NCI-H1694 (cell line): ENCODE measurements around the gene CAND2.
"Not testable (repeated sequence)": the region's sequence is repeated elsewhere in the genome, so short reads cannot be mapped to it uniquely, and the experiment has no call there.

ENCODE experiments used
- DNase-seq: peaks from one replicate; lab custom pipeline; 2025; lab: John Stamatoyannopoulos, UW

The CAND2 gene

DNA sequence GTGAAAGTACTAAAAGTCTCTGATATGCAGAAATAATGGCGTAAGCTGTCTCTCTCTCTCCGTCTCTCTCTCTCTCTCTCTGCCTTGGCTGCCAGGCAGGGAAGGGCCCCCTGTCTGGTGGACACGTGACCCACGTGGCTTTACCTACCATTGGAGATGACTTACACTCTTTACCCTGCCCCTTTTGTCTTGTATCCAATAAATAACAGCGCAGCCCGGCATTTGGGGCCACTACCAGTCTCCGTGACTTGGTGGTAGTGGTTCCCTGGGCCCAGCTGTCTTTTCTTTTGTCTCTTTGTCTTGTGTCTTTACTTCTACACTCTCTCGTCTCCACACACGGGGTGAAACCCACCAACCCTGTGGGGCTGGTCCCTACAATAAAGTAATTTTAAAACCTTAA lies 25.2 kb upstream of the CAND2 start:
- no peak for DNase-seq

DNA sequence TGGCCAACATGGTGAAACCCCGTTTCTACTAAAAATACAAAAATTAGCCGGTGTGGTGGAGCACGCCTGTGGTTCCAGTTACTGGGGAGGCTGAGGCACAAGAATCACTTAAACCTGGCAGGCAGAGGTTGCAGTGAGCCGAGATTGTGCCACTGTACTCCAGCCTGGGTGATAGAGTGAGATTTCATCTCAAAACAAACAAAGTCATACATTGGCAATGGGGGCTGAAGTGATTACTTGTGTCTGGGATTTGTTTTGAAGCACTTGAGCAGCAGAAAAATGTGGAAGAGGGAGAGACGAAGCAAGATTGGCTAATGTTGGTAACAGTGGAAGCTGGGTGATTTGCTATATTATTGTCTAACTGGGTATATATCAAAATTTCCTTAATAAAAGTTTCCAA lies 24.0 kb upstream of the CAND2 start:
- DNase-seq, result no peak

DNA sequence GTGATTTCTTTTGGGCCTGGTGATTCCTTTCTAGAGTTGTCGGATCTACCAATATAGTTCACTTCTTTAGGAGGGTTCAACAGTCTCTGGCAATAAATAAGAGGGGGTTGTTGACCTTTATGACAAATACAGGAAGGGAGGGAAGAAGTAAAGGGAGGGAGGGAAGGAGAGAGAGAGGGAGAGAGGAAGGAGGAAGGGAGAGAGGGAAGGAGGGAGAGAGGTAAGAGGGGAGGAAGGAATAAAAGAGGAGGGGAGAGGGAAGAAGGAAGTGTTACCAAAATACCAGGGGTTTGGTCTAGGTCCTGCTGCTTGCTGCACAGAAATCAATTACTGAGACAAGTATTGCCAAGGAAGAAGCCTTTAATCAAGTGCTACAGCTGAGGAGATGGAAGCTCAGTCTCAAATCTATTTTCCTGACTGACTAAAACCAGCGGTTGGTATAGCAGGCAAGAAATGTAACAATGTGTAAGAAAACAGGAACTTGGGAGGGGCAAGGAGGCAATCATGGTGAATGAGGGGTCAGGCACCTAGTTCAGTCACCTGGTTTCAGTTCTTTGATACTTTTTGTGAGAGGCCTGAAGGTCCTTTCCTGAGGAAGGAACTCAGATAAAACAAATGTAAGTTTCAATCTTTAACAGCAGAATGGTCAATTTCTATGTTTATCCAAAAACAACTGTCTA lies 23.3 kb upstream of the CAND2 start:
- no peak for DNase-seq

DNA sequence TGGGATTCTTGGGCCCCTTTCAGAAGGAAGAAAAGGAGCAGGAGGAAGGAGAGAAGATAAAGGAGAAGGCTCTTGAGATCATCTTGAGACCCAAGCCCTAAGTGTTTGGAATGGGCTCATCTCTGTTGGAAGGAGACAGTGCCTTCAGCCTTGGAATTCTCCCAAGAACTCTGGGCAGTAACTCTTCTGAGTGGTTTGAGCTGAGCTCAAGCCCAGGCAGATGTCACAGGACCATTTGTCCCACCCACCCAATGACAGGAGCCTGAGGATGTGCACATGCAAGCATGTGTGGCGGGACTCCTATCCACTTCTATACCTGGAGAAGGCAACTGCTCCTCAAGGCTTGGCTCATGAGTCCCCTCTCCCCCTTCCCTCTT lies 22.8 kb upstream of the CAND2 start:
- no peak for DNase-seq

DNA sequence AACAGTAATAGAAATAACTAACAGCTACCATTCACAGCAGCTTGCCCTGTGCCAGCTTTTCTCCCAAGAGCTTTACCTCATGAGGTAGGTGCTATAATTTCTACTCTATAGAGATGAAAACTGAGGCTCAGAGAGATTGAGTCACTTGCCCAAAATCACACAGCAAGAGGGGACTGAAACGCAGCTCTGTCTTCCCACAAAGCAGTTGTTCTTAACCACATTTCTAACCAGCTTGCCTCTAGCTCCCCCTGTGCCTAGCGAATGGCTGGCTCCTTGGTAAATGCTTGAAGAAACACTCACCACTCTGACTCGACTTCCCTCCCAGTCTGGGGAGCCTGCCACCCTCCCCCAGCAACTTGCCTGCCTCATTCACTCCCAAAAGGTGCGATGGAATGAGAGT lies 21.9 kb upstream of the CAND2 start:
- no peak for DNase-seq

DNA sequence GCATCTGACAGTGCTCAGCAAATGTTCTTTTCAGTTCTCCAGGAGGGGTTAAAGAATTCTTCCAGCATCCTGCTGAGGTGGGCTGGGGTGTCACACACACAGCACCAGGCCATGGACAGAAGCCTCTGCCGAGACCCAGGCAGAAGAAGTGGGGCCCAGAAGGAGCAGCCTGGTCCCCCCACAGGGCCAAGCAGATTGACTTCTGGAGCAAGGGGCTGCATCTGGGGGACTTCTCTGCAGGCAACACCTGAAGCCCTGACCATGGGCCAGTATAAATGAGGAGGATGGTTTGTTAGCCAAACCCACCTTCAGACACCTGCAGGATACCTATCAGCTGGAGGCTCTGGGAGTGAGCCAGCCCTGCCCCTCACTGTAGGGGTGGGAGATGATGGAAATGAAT lies 21.3 kb upstream of the CAND2 start:
- no peak for DNase-seq

DNA sequence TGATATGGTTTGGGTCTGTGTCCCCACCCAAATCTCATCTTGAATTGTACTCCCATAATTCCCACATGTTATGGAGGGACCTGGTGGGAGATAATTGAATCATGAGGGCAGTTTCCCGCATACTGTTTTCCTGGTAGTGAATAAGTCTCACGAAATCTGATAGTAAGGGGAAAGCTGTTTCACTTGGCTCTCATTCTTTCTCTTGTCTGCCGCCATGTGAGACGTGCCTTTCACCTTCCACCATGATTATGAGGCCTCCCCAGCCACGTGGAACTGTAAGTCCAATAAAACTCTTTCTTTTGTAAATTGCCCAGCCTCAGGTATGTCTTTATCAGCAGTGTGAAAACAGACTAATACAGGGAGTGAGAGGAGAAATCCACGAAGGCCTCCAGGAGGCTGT lies 20.5 kb upstream of the CAND2 start:
- DNase-seq, result not testable (repeated sequence)

DNA sequence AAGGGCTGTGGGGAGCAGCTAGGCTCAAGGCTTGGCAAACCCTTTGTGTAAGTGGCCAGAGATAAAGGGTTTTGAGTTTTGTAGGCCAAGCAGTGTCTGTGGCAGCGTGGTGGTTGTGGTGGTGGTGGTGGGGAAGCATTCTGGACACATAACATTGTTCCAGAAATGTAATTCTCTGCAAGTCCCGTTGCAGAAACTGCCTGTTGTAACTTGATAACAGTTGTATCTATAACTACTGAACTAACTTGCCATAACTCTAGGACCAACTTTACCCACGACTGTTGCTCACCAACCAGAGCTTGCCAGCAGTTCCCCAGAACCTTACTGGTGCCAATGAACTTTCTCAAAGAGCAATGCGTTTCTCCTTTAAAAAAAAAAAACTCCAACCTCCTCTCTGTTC lies 19.3 kb upstream of the CAND2 start:
- DNase-seq, result no peak

DNA sequence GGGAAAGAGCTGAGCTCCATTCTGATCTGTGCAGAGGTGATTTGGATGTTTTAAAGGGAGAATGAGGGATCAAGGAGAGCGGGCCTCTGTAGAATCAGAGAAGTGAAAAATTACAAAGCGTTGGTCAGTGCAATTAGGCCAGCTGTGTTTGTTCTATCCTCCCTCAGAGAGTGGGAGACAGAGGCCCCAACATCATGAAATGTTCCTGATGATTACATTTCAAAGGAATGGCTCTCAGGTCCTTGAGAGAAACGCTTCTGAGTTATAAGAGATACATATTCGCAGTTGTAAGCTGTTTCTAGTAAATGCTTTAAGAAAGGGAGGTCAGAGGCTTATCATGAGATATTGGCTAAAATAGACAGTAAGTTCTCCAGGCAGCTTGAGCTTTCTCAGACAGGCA lies 15.7 kb upstream of the CAND2 start:
- DNase-seq, result no peak

DNA sequence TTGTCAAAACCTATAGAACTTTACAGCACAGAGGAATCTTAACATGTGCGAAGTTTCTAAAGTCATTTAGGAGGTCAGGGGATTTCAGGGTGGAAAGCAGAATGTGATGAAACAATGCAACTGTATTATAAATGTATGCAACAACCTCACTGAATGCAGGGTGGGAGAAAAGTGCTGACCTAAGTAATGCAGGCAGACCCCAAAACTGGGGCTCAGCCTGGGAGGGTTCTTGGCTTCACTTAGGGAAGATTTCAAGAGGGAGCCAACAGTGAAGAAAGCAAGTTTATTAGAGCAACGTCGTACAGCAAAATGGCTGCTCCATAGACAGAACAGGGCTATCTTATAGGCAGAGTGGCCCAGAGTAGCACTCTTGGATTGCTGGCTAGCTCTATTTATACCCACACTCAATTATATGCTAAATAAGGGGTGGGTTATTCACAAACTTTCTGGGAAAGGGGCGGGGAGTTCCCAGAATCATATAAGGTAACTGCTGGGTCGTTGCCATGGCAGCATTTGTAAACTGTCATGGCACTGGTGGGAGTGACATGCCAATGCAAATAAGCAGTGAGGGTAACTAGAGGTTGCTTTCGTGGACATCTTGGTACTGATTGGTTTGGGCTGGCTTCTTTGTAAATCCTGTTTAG lies 14.2 kb upstream of the CAND2 start:
- no peak for DNase-seq

DNA sequence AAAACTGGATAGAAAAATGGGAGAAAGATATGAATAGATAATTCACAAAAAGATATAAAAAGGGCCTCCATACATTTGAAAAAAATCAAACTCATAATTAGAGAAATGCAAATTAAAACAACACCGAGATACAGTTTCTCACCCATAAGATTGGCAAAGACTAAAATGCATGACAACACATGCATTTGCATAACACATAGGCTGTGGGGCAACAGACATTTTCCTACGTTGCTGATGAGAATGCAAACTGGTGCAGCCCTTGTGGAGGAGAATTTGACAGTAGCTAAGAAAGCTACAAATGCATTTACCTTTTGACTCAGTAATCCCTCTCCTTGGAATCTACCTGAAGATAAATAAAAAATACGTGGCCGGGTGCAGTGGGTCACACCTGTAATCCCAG lies 11.4 kb upstream of the CAND2 start:
- DNase-seq, result no peak

DNA sequence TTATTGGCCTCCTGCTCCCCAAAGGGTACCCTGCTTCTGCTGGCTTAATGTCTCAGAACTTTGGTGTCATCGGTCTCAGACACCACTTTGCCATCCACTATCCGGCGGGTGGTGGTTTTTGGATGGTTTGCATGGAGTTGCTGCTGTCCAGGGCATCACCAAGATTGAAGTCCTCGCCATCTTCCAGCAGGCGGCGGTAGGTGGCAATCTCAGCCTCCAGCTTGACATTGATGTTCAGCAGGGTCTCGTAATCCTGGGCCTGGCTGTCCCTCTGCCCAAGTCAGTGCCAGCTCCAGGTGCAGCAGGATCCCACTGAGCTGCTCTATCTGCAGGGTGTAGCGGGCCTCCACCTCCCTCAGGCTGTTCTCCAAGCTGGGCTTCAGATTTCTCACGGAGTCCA lies 9.1 kb upstream of the CAND2 start:
- not testable (repeated sequence) for DNase-seq

DNA sequence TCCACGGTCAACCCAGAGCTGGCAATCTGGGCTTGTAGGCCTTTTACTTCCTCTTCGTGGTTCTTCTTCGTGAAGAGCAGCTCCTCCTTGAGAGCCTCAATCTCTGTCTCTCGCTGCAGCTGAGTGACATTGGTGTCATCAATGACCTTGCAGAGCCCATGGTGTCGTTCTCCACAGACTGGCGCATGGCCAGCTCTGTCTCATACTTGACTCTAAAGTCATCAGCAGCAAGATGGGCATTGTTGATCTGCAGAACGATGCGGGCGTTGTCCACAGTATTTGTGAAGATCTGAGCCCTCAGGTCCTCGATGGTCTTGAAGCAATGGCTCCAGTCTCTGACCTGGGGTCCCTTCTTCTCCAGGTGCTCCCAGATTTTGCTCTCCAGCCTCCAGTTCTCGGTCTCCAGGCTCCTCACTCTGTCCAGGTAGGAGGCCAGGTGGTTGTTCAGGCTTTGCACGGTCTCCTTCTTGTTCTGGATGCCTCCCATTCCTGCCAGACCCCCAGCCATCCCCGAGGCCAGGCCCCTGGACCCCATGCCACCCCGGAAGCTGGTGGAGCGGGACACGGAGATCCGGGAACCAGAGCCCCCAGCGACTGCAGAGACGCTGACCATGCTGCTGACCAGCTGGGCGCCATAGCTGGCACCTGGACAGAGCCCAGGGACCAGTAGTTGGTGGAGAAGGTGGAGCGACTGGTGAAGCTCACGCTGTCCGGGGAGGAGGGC lies 8.4 kb upstream of the CAND2 start:
- DNase-seq, result not testable (repeated sequence)

DNA sequence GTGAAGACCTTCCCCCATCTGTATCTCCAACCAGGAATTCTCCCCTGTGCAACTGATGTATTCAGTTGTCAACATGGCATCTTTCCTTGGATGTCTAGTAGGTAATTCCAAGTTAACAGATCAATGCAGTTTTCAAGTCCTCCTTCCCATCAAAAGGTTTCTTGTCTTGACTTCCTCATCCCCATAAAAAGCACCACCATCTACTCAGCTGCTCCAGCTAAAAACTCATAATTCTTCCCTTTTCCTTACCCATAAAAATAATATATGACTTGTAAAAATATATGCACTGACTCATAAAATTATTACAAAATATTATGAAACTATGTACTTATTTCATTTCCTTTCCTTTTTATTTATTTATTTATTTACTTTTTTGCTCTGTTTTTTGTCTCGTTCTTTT lies 5.0 kb upstream of the CAND2 start:
- no peak for DNase-seq

DNA sequence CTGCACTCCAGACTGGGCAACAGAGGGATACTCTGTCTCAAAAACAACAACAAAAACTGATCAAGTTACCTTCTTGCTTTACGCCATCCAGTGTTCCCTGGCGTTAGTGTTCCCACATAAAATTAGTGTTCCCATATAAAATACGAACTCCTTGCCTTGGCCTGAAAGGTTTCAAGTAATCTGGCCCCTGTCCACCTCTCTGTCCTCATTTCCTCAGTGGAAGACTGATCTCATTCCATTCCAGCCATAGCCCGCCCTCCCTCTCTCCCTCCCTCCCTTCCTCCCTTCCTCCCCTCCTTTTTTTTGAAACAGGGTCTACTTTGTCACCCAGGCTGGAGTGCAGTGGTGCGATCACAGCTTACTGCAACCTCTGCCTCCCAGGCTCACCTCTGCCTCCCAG lies 2.8 kb upstream of the CAND2 start:
- no peak for DNase-seq

DNA sequence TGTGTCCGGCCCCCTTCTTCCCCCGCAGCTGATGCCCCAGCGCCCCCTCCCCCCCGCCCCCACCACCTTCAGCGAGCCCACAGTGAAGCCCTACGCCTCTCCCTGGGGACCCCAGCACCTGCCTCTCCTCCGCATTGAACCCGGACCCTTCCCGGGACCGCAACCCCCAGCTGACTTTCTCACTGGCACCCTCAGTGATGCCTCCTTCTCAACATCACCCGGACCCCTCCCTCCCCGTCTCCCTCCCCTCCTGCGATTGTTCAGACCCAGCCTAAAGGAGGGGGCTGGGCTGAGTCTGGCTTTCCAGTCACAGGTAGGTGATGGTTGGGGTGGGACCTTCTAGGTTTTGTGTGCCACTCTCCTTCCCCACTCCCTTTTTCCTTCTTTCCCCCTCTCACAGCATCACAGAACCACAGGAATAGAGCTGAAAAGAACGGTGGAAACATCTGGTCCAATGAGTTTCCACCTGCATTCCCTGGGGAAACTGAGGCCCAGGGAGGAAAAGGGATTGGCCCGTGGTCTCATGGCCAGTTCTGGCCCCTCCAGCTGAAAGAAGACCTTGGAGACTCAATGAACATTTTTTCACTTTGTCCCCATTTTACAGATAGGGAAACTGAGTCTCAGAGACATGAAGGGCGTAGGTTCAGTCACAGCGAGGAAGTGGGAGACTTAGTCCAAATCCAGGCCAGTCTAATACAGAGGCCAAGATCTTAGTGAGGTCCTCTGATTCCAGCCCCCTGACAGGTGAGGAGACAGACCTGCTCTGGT lies 828 bp downstream of the CAND2 start:
- no peak for DNase-seq

DNA sequence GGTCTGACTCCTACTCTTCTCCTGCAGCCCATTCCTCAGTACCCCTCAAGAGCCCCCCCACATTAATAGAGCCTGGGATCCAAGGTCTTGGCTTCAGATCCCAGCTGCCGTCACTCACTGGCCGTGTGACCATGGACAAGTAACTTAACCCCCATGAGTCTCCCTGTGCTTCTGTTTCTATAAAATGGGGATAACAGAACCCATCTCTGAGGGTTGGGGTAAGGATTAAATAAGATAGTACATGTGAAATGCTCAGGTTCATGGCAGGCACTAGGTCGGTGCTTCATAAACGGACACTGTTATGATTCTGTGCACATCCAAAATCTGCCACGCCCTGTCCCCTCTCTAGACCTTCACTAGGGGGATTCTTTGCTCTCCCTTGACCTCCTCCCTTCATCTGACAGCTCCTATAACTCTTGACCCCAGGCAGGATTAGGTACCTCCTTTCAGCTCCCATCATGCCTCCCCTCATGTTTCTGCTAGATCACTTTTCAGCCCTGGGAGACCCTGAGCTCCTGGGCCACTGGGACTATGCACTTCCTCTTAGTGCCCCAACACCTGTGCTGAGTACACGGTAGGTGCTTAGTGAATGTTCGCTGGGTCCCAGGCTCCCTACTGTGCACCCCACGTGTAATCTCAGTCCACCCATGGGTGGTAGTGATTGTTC lies 1.5 kb downstream of the CAND2 start:
- no peak for DNase-seq

DNA sequence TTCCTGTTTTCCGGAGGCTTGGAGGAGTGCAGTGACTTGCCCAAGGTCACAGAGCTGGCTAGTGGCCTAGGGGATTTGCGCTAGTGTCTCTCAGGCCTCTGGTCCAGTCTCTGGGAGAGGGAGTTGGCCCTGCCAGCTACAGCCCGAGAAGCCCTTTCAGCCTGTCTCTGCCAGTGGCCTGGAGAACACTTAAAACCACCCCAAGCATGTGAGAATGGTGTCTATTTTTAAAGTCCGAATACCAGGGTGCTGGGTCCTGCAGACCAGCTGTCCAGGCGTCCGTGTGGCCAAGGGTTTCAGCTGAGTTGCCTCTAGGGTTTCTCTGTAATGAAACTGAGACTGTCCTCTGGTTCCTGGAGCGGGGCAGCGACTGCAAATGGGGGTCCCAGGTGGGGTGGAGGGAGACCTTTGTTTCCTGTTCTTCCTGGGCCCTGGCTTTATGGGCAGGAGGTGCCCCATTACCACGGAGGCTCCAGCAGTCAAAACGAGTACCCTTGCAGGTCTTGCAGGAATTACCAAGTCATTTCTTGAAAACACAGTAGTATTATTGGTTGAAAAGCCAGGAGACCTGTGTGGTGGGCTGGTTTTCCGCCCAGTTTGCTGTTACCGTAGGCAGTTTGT lies 2.2 kb downstream of the CAND2 start:
- no peak for DNase-seq

DNA sequence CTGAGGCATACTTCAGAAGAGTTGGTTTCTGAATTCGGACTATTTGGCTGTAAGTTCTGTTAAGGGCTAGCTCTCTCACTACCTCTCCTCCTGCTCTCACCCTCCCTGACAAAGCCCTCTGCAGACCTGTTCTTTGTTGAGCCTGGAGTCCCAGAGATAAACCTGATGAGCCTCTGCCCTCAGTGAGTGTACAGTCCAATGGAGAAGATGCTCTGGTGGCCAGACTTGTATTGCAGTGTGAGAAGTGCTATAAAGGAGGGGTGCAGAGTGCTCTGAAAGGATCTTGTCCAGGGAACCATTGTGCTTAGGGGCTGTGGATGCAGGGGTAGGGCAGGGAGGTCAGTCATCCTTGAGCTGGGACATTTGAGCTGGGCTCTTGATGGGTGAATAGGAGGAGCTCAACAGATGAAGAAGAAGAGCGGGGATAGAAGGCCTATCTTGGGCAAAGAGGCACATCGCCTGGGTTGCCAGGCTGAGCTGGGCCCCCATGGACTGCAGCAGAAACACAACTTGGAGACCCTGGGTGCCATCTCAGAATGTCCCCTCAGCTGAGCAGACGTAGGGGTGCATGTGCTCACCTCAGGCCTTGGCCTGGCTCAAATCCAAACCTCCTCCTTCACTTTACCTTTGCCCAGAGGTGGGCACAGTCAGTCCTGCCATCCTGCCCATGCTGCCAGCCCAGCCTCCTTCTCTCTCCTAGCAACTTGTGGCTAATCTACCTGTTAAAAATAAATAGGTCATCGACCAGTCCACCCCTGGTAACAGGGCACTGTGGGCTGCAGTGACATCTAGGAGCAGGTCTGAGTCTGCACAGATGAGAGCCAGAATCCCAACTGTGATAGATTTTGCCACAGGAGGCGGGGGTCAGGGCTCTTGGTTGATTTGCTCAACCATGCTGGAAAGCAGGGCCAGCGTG lies 3.3 kb downstream of the CAND2 start:
- DNase-seq, result no peak

DNA sequence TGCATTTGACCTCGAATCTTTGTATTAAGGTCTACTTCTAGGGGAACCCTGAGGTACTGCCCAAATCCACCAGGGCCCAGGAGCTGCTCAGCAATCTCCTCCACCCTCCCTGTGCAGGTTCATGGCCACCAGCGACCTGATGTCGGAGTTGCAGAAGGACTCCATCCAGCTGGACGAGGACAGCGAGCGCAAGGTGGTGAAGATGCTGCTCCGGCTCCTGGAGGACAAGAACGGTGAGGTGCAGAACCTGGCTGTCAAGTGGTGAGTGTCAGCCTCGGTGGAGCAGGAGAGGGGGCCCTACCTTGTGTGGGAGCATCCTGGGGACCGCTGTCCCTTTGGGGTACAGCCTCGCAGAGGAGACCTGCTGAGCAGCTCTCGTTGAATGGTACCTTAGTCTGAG lies 6.9 kb downstream of the CAND2 start:
- DNase-seq, result no peak

DNA sequence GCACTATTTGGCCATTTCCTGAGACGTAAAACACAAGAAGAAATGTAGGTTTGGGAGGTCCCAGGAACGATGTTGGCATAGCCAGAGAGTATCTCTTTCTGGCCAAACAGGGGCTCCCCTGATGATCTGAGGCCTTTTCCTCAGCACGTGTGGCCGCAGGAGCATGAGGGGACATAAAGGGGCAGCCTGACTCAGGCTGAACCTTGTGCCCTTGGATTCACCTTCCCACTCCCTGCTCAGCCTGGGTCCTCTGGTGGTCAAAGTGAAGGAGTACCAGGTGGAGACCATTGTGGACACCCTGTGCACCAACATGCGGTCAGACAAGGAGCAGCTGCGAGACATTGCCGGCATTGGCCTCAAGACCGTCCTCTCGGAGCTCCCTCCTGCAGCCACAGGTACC lies 10.6 kb downstream of the CAND2 start:
- no peak for DNase-seq
